ENCODE results near the gene IRAK4.
"Not testable (repeated sequence)": the region's sequence is repeated elsewhere in the genome, so short reads cannot be mapped to it uniquely, and the experiment has no call there.

IRAK4 gene

DNA sequence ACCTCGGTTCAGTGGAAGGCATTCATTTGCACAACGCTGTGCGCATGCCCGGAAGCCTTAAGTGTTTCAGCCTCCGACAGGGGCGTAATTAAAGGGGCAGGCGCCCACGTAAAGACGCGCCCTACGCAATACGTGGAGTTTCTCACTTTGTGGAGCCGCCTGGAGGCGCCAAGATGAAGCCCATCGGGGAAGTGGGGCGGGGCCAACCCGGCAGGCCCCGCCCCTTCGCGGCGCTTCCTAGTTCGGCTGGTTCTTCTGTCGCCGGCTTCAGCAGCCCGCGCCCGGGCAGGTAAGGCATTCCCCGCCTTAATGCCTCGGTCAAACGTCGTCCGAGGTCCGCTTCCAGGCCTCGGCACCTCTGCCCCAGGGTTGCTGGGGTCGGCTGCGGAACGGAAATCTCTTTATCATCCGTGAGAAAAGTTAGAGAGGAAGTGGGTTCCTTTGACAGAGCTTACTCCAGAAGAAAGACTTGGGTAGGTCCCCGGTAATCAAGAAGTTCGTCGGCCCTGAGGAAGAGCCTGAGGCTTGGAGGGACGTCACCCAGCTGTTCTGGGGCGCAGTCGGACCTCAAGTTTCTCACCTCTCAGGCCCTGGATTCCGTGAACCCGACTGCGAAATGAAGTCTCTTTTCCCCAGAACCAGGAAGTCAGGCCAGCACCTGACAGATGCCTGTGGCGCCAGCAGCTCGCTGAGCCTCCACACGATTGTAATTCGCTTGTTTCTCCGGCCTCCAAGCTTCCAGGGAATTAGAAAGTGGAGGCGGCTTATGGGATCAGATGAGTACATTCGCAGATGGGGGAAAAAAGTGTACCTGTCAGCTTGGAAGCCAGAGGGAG lies at the start of gene IRAK4, which contains the start of gene PUS7L:
Gene IRAK4 (plus strand): TSS at position 224 of the 836 bp plus-strand sequence. CDS start 9,161 bp downstream, outside the sequence.
Gene PUS7L (minus strand): TSS at position 63 of the 836 bp plus-strand sequence. CDS start 3,545 bp downstream, outside the sequence.
- peak; percentile 99 for DNase-seq (ENCODE audit: low spot score)

DNA sequence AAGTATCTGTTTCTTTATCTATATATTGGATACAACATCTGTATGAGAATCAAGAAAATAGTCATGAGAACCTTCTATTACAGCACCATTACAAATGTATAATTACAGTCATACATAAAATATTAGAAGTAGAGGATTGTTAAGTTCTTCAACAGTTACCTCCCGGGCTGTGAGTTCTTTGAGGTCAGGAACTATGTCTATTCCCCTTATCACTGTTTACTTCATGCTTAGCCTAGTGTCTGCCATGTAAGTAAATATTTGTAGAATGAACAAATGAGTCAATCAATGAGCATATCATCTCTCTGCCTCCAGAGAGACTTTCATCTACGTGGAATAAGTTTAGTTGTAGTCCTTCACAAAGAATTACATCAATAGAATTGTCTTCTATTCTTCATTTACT lies 47.4 kb upstream of the IRAK4 start:
- DNase-seq (ENCODE audit: low spot score): no peak

DNA sequence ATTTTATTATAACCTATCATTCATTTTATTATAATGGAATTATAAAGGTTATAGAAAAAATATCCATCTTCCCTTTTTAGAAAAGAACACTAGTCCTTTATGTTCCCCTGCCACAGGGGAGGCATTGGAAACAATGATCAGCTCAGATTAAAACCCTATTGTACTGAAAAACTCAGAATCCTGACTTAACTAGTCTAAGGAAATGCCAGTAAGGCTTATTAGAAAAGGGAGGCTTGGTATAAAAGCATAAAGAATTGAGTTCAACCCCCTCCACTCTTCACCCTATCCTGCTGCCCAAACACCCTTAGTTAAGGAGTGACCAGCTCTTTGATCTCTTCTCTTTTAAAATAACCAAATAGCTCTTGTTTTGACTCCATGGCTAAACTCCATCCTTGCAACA lies 36.1 kb upstream of the IRAK4 start:
- DNase-seq (ENCODE audit: low spot score): no peak

DNA sequence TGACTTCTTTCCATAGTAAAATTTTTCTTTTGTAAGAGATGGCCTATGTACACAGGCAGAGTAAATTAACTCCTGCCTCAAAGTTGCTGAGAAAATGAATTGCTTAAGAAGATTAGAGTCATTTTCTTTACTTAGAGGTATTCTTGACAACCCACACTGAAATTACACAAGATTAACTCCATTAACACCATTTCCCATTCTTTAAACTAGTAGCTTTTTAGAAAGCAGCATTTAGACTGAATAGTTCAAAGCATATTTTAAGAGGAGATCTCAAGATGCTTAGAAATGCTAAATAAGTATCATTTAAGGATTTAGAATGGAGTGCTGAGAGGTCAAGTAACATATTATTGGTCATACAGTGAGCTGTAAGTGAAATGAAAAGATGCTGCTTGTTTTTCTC lies 35.6 kb upstream of the IRAK4 start:
- DNase-seq (ENCODE audit: low spot score): no peak

DNA sequence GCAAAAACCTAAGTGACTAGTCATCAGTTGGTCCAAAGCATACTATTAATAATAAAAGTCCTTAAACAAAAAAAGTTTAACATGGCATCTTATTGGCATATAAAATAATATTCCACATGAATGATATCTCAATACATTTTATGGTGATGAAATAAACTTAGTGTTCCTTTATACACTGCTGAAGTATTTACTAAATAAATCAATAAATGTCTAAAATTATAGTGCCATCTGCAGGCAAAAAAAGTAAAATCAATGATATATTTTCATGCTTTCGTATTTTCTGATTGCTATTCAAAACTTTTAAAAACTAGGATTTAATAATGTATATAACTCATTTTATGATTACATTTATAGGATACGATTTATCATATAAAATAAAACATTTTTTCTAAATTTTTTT lies 30.6 kb upstream of the IRAK4 start:
- DNase-seq (ENCODE audit: low spot score): no peak

DNA sequence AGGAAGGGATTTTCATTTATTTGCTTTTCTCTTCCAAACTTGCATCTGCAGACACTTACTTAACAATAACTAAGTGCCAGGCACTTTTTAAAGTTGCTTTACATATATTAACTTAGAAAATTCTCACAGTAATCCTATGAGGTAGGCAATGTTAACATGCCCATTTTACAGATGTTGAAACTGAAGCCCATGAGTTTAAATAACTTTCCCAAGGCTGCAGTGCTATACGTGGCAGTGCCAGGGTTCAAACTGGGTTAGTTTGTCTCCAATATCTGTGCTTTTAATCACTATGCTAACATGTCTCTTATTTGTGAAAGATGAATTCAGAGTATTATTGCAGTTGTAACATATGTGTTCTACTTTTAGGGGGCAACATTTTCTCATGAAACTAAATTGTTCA lies 30.1 kb upstream of the IRAK4 start:
- no peak for DNase-seq (ENCODE audit: low spot score)

DNA sequence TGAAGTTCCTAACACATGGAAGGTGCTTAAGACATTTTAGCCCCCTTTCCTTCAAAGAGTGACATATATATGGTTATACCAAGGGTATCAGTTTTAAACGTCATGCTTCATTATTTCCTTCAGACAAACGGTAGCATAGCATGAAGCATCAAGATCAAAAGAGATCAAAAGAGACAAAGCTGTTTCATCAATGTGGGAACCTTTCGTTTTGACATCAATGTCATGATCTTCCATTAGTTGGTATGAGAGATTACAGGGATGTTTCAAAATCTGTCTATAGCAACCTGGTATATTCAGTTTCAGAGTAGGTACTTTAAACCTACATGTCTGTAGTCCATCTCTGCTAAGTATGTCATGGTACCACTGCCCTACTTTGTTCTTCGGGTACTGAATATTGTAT lies 28.5 kb upstream of the IRAK4 start:
- no peak for DNase-seq (ENCODE audit: low spot score)

DNA sequence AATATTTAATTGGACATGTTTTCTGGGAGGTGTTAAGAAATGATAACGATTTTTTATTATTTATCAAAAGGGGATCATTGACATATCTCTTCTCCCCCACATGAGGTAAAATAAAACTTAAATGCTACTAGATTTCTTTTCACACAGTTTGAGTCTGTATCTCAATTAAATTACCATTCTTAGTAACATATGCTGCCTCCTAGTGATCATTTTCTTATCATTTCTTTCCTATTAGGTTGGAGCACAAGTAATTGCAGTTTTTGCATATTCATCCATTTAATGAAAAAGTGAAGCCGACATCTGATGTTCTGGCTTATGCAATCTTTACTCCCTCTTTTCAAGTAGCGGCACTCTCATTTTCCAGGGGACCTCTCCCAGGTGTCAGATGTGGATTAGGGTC lies 25.1 kb upstream of the IRAK4 start:
- no peak for DNase-seq (ENCODE audit: low spot score)

DNA sequence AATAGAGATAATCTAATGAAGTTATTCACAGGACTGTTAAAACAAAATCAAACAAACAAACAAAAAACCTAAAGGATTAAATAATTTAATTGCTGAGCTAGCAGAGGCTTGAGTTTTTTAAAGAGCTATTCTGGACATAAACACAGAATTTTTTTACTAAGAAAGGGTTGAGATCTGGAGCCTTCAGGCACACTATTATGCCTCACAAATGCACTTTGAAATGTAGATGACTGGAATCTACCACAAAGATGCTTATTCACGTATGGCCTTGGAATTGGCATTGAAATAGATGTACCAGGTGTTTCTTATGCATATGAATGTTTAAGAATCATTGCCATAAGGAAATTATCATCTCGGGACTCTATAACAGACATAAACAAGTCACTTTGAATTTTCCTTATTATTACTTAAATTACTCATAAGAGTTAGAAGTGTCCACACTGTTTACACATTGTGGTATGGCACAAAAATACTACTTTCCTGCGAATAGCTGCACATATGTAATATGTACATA lies 21.8 kb upstream of the IRAK4 start:
- DNase-seq (ENCODE audit: low spot score): no peak

DNA sequence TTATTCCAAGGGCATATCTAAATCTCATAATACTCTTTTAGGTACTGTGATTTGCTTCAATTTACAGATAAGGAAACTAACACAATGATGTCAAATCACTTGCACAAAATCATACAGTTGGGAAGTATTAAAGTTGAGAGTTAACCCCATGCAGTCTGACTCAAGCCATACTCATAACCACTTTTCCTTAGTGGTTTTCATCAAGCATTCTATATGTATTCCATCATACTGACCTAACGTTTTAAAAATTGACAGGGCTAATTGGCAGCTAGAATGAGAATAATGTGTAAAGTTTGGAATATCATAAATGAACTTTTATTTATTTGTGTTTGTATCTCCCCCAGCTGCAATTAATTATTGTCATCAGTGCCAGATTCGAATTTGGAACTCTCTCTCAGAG lies 21.1 kb upstream of the IRAK4 start:
- DNase-seq (ENCODE audit: low spot score): no peak

DNA sequence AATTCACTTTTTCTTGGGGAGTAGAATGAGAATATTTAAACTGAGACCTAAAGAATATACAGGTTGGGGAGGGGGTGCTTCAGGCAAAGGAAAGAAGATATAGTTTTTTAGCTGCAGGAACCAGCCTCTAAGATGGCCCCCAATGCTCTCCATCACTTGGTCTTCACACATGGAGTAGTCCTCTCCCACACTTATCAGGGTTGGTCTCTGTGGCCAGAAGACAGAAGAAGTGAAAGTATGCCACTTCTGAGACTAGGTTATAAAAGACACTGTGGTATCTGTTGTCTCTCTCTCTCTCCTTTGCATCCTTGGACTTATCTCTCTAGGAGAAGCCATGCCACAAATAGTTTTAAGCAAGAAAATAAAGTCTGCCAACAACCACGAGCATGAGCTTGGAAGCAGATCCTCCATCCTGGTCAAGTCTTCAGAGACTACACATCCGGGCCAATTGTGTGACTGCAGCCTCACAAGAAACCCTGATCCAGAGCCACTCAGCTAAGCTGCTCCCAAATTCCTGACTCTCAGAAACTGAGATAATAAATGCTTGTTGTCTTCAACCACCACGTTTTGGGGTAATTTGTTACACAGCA lies 18.1 kb upstream of the IRAK4 start:
- DNase-seq (ENCODE audit: low spot score): no peak

DNA sequence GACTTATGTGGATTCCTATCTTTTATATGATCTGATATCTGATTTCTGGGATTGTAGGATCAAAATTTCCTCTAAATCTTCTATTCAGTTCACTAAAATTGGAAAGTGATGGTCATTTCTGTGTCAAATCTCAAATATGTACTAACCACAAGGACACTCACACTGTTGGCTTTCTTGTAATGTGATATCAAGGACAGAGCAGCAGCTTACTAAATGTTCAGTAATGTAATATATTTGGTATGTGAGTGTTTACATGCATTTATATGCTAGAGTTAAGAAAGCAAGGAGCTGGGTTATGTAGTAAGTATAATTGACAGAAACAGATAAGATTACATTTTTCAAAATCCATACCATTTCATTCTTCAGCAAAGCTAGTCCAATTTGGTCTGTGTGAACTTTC lies 16.6 kb upstream of the IRAK4 start:
- DNase-seq (ENCODE audit: low spot score): no peak

DNA sequence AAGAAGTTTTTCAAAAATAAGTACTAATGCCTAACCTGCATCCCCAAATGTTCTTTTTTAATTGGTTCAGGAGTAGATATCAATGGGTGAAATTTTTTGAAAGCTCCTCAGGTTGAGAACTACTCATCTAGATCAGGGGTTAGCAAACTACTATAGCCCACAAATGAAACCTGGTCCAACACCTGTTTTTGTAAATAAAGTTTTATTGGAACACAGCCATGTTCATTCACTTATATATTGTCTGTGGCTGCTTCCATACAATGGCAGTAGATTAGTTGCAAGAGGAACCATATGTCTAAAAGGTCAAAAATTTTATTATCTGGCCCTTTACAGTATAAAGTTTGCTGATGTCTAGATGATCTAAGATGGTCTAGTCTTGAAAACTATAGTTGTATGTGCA lies 13.9 kb upstream of the IRAK4 start:
- no peak for DNase-seq (ENCODE audit: low spot score)

DNA sequence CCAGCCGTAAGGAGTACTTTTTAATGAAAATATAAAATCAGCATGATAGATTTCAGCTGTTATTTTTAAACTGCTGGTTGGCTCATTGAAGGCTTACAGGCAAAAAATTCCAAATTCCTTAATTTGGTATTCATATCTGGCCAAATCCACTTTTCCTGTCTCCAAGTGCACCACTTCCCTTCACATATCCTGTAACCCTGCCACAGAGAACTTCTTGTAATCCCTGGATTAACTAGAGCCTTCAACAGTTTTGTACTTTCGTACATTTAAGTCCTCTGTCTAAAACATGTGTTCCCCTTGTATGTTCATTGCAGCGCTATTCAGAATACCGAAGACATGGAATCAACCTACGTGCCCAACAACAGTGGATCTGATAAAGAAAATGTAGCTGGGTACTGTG lies 9.7 kb upstream of the IRAK4 start:
- no peak for DNase-seq (ENCODE audit: low spot score)

DNA sequence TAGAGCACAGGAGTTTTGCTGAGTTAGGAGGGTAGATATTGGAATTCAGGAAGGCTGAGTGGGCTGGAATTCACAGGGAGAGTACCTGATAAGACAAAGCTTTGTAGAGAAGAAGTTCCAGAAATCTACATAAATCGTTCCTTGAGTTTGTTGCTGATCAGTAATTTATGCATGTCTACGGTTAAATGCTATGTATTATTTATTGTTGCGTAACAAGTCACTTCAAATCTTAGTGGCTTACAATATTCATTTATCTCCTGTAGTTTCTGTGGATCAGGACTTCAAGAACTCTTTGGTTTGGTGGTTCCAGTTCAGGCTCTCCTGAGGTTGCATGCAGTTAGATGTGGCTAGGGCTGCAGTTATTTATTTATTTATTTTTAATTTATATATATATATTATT lies 7.9 kb upstream of the IRAK4 start:
- no peak for DNase-seq (ENCODE audit: low spot score)

DNA sequence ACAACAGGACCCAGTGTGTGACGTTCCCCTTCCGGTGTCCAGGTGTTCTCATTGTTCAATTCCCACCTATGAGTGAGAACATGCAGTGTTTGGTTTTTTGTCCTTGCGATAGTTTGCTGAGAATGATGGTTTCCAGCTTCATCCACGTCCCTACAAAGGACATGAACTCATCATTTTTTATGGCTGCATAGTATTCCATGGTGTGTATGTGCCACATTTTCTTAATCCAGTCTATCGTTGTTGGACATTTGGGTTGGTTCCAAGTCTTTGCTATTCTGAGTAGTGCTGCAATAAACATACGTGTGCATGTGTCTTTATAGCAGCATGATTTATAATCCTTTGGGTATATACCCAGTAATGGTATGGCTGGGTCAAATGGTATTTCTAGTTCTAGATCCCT lies 7.4 kb upstream of the IRAK4 start:
- not testable (repeated sequence) for DNase-seq (ENCODE audit: low spot score)

DNA sequence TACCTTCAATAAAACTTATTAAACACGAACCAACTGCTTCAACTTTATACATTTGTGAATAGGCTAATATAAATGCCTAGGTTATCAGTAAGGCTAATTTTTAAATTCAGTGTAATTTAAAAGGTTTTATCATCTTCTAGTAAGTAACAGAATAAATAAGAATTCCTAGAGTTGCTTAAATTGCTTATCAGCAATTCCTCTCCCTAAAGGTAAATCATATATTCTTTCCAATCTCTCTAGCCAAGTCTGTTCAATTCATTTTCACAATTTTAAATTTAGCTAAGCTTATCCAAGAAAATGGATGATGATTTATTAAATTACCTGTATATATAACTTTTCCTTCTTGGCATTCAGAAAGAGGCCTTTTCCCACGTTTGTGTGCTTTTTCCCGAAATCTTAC lies 4.7 kb upstream of the IRAK4 start:
- DNase-seq (ENCODE audit: low spot score): no peak

DNA sequence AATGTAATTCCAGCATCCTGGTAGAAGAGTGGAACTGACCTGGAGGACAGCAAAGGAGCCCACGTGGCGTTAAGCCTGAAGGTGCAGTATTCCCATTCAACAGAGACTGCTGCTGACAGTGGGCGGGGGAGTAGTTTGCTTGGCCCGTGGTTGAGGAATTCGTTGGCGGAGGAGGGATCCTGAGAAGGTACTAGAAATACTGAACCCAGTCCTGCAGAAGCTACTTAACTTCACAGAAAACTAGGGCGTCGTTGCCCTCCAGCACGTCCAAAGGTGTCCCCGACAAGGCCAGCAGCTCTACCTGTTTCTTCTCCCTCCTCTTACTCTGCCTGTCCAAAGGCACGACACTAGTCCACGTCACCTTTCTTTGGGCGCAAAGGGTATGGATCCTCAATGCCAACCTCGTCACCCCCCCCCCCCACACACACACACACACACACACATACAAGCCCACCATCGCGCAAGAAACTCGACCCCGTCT lies 464 bp upstream of the IRAK4 start:
- DNase-seq (ENCODE audit: low spot score): no peak

DNA sequence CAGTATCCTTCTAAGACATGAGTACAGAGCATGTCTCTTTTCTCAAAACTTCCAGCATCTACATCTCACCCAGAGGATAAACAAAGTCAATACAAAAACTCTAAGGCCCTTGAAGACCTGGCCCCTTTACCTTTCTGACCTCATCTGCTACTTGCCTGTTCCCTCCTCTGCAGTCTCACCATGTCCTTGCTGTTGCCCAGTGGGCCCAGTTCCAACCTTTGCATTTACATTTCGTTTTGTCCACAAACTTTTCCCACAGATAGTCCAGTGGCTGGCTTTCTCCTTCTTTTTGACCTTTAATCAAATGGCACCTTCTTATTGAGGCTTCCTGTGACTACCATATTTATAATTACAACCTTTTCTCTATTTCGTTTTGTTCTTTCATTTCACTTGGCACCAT lies 1.6 kb downstream of the IRAK4 start:
- no peak for DNase-seq (ENCODE audit: low spot score)

DNA sequence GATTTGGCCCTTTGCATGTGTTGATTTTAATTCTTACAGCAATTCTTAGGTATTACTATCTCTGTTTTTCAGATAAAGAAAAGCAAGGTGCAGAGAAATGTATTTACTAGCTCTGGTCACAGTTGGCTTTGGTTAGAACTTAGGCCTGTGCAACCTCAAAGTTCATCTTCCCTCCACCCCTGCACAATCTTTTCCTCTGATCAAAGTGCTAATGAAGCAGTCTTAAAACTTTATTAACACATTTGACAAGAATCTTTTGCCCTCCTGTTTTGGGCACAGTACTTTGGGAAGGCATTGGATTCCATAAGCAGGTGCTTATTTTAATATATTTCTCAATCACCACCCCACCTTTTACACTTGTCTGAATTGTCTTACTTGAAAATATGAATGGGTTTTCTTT lies 2.7 kb downstream of the IRAK4 start:
- no peak for DNase-seq (ENCODE audit: low spot score)

DNA sequence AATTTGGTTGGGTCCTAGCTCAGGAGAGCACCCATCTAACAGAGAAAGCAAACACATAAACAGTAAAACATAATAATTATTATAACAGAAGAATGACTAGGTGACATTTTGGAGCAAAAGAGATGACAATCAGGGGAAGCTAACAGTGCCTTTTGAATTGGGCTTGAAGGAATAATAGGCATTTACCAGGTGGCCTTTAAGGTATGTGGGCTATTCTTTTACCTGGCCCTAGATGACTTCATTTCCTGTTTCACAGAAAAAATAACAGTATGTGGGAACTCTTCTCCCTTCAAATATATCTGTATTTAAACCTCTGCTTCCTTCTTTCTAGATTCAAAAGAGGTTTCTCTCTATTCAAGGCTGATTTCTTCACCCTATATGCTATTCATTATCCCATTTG lies 3.8 kb downstream of the IRAK4 start:
- no peak for DNase-seq (ENCODE audit: low spot score)

DNA sequence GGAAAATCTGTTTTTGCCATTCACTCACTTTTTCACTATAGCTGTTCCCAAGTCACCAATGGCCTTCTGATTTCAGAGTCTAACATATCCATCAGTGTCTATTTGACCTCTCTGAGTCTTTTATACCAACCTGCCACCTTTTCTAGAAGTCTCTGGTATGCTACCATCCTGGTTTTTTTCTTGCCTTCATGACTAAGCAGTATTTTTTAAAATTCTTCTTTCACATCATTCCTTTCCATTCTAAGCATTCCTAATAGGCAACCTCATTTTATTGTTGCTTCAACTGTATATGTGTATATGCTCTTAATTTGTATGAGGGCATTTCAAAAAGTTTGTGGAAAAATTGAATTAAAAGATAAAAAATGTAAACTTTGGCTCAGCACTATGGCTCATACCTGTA lies 5.0 kb downstream of the IRAK4 start:
- no peak for DNase-seq (ENCODE audit: low spot score)

DNA sequence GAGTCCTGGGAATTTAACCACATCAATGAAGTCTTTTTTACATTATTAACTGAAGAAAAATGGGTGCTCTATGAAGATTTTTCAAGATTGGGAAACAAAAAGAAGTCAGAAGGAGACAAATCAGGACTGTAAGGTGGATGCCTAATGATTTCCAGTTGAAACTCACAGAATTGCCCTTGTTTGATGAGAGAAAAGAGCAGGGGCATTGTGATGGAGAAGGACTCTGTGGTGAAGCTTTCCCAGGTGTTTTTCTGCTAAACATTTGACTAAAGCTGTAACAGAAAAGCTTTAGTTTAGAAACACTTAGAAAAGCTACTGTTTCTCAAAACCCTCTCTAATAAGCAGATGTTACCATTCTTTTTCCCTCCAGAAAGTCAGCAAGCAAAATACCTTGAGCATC lies 5.8 kb downstream of the IRAK4 start:
- DNase-seq (ENCODE audit: low spot score): no peak

Data from cerebellar cortex (tissue), 1 donor.